Measurements from ENCODE around the gene OGDH.

Gene OGDH

GRCh38 chr7:44665531-44666213, 59.2 kb downstream of the OGDH start:
- H3K36me3 ChIP-seq: peaks cover 51% of the 10 kb centered on the region
- H3K27ac ChIP-seq: no peak overlapping the region
- H3K4me3 ChIP-seq (ENCODE audit: low read depth in 1 of 2, low read length in 1 of 2): no peak overlapping the region
- TF ChIP-seq CTCF (IDR thresholded peaks at IDR 0.05): no peak
- H3K9me3 ChIP-seq: no peaks in the 10 kb centered on the region
- H3K27me3 ChIP-seq: no peaks in the 10 kb centered on the region
- H3K4me1 ChIP-seq (ENCODE audit: control insufficient read depth in 1 of 2, insufficient read depth in 1 of 2, low read depth in 1 of 2, low read length in 1 of 2): peaks cover 7 to 15% of the 10 kb centered on the region in 2 experiments

DNA sequence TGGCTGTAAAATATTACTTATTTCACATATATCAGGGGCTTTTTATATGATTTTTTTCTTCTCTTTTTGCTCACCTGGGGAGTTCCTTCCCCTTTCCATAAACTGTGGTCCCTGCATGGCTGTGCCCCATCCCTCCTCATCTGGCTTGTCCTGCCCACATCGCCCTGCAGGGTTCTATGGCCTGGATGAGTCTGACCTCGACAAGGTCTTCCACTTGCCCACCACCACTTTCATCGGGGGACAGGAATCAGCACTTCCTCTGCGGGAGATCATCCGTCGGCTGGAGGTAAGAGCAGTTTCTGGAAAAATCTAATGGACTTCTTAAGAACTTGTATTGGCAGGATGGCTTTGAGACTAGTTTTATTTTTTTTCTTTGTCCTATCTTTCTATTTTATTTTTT, 60.1 kb downstream of the OGDH start:
- Histone ChIP-seq H3K27me3 (no peaks in the 10 kb centered on the region), H3K9me3 (no peaks in the 10 kb centered on the region), H3K36me3 (peaks cover 56% of the 10 kb centered on the region), H3K4me1 (ENCODE audit: control insufficient read depth in 1 of 2, insufficient read depth in 1 of 2, low read depth in 1 of 2, low read length in 1 of 2) (peaks cover 7 to 15% of the 10 kb centered on the region in 2 experiments), H3K27ac (no peak overlapping the region), H3K4me3 (ENCODE audit: low read depth in 1 of 2, low read length in 1 of 2) (no peak overlapping the region)
- TF ChIP-seq CTCF (IDR thresholded peaks at IDR 0.05): no peak

DNA sequence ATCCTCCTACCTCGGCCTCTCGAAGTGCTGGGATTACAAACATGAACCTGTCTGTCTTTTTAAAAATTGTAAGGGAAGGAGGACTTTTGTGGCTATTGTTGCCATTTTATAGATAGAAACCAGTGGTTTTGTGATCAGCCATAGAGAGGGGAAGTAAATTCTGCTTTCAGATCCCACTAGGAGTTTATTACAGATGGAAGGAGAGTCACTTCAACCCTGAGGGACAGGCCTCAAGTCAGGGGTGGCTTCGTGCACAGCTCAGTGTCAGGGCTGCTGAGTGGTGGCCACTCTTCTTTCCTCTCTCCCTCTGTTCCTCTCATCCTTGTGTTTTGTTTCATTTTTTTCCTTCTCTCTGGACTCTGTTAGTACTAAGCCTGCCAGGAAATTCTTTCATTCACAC, 60.8 kb downstream of the OGDH start:
- H3K36me3 ChIP-seq: peaks cover 58% of the 10 kb centered on the region

DNA sequence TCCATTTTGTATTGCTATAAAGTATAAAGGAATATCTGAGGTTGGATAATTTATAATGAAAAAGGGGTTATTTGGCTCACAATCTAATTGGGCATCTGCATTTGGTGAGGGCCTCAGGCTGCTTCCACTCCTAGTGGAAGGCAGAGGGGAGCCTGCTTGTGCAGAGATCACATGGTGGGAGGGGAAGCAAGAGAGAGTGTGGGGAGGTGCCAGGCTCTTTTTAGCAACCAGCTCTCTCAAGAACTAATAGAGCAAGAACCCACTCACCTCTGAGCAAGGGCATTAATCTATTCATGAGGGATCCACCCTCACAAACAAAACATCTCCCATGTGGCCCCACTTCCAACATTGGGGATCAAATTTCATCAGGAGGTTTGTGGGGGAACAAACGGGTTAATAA, 64.6 kb downstream of the OGDH start:
- no peaks in the 10 kb centered on the region for H3K4me1 ChIP-seq (ENCODE audit: control insufficient read depth in 1 of 2, insufficient read depth in 1 of 2, low read depth in 1 of 2, low read length in 1 of 2)
- no peak overlapping the region for H3K27ac ChIP-seq
- H3K27me3 ChIP-seq: no peaks in the 10 kb centered on the region
- H3K4me3 ChIP-seq (ENCODE audit: low read depth in 1 of 2, low read length in 1 of 2): no peak overlapping the region
- no peak for TF ChIP-seq CTCF (IDR thresholded peaks at IDR 0.05)
- H3K9me3 ChIP-seq: no peaks in the 10 kb centered on the region
- peaks cover 82% of the 10 kb centered on the region for H3K36me3 ChIP-seq

More for the DNA sequence above, 60.8 kb downstream of the OGDH start:
- Histone ChIP-seq H3K9me3 (no peaks in the 10 kb centered on the region), H3K4me1 (ENCODE audit: control insufficient read depth in 1 of 2, insufficient read depth in 1 of 2, low read depth in 1 of 2, low read length in 1 of 2) (peaks cover 7 to 15% of the 10 kb centered on the region in 2 experiments), H3K27ac (no peak overlapping the region), H3K27me3 (no peaks in the 10 kb centered on the region), H3K4me3 (ENCODE audit: low read depth in 1 of 2, low read length in 1 of 2) (no peak overlapping the region)
- TF ChIP-seq CTCF (IDR thresholded peaks at IDR 0.05): no peak

- H3K36me3 ChIP-seq: peaks cover 85% of the 10 kb centered on the region
- H3K9me3 ChIP-seq: no peaks in the 10 kb centered on the region
- H3K4me1 ChIP-seq (ENCODE audit: control insufficient read depth in 1 of 2, insufficient read depth in 1 of 2, low read depth in 1 of 2, low read length in 1 of 2): no peaks in the 10 kb centered on the region
Measured at GRCh38 chr7:44673324-44673723, 66.9 kb downstream of the OGDH start.

More at GRCh38 chr7:44673324-44673723, 66.9 kb downstream of the OGDH start:
- Histone ChIP-seq H3K4me3 (ENCODE audit: low read depth in 1 of 2, low read length in 1 of 2) (no peak overlapping the region), H3K27me3 (no peaks in the 10 kb centered on the region), H3K27ac (no peak overlapping the region)
- no peak for TF ChIP-seq CTCF (IDR thresholded peaks at IDR 0.05)
